OCI-LY1 (cell line): ENCODE measurements around the gene DCC.

Experiments used
- H2AFZ ChIP-seq: fragments of 200-600 bp; sonication (generic), shearing (Covaris generic); 2 replicates; pipeline ENCODE4 v1.6.0; 2014; ENCODE audit warnings: antibody characterized with exemption, mild to moderate bottlenecking, low read length
- H3F3A ChIP-seq: fragments of 200-600 bp; sonication (generic), shearing (Covaris generic); 2 replicates; pipeline ENCODE4 v1.6.0; 2014; ENCODE audit warnings: mild to moderate bottlenecking, antibody characterized with exemption, low read length, moderate library complexity; ENCODE audit not compliant: insufficient read depth
- H3K27ac ChIP-seq: fragments of 200-600 bp; sonication (generic); 2 replicates; pipeline ENCODE4 v1.5.1; 2014; ENCODE audit warnings: low read length, mixed run types, mild to moderate bottlenecking, low read depth; ENCODE audit not compliant: poor library complexity, severe bottlenecking
- H3K27me3 ChIP-seq: fragments of 200-600 bp; sonication (generic); 2 replicates; pipeline ENCODE4 v1.6.0; 2014; ENCODE audit warnings: antibody characterized with exemption, mild to moderate bottlenecking, low read length, moderate library complexity; ENCODE audit not compliant: insufficient read depth
- H3K36me3 ChIP-seq: fragments of 200-600 bp; sonication (generic); 2 replicates; pipeline ENCODE4 v1.6.1; 2014; ENCODE audit warnings: mild to moderate bottlenecking, antibody characterized with exemption, low read length, moderate library complexity, mixed read lengths; ENCODE audit not compliant: insufficient read depth
- H3K4me1 ChIP-seq: fragments of 200-600 bp; sonication (generic); 2 replicates; pipeline ENCODE4 v1.5.1; 2014; ENCODE audit warnings: mild to moderate bottlenecking, low read length, moderate library complexity; ENCODE audit not compliant: insufficient read depth, severe bottlenecking
- H3K4me2 ChIP-seq: fragments of 200-600 bp; sonication (generic), shearing (Covaris generic); 2 replicates; pipeline ENCODE4 v1.6.1; 2014; ENCODE audit warnings: low read length
- H3K4me3 ChIP-seq: fragments of 200-600 bp; sonication (generic); 2 replicates; pipeline ENCODE4 v1.5.1; 2014; ENCODE audit warnings: low read length, low read depth, mild to moderate bottlenecking, mixed read lengths; ENCODE audit not compliant: poor library complexity, severe bottlenecking
- H3K79me2 ChIP-seq: fragments of 200-600 bp; shearing (Covaris generic); 2 replicates; pipeline ENCODE4 v1.6.1; 2016; ENCODE audit warnings: mixed run types, low read length, mixed read lengths; ENCODE audit not compliant: insufficient read depth
- H3K9ac ChIP-seq: fragments of 200-600 bp; sonication (generic), shearing (Covaris generic); 2 replicates; pipeline ENCODE4 v1.6.1; 2014; ENCODE audit warnings: mild to moderate bottlenecking, low read length, mixed read lengths
- H3K9me2 ChIP-seq: fragments of 200-600 bp; sonication (generic), shearing (Covaris generic); 2 replicates; pipeline ENCODE4 v1.6.1; 2014; ENCODE audit warnings: low read depth, mild to moderate bottlenecking, low read length, mixed read lengths
- H3K9me3 ChIP-seq: fragments of 200-600 bp; shearing (Covaris generic); 2 replicates; pipeline ENCODE4 v1.6.1; 2014; ENCODE audit warnings: low read length, mixed read lengths
- H4K20me1 ChIP-seq: fragments of 200-600 bp; sonication (generic), shearing (Covaris generic); 2 replicates; pipeline ENCODE4 v1.6.0; 2016; ENCODE audit warnings: mild to moderate bottlenecking, low read length; ENCODE audit not compliant: insufficient read depth
- EZH2 ChIP-seq: fragments of 200-600 bp; sonication (generic), shearing (Covaris generic); IDR thresholded peaks from 2 replicates; pipeline ENCODE4 v1.8.0; 2017; ENCODE audit warnings: borderline replicate concordance, mixed run types, mild to moderate bottlenecking, antibody characterized with exemption, low read length, moderate library complexity, mixed read lengths
- TF ChIP-seq, protein P1 (sequence below): fragments of 200-600 bp; sonication (generic), shearing (Covaris generic); IDR thresholded peaks from 2 replicates; pipeline ENCODE4 v1.5.1; 2017; ENCODE audit warnings: mild to moderate bottlenecking, antibody characterized with exemption, low read length, moderate library complexity, mixed read lengths

The DCC gene

DNA sequence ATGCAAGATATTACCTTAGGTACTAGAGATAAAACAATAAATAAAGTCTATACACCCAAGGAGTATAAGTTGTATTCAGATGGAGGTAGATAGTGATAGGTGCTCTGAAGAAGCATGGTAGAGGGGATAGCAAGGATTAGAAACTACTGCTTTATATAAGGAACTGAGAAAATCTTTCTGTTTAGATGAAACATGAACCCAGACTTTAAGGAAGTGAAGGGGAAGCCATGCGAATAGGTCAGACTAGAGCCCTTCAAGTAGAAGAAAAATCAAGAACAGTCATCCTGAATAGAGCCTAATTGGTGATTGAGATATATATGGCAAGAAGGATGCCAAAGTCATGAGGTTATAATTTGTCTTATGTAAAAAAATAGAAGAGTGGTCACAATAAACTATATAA lies 984.4 kb downstream of the DCC start:
- Histone ChIP-seq H3K9ac (no peak overlapping the region), H2AFZ (no peak overlapping the region), H3F3A (no peaks in the 10 kb centered on the region), H3K4me1 (no peaks in the 10 kb centered on the region), H3K4me3 (no peak overlapping the region), H4K20me1 (no peaks in the 10 kb centered on the region), H3K36me3 (no peaks in the 10 kb centered on the region), H3K9me3 (no peaks in the 10 kb centered on the region), H3K27me3 (no peaks in the 10 kb centered on the region), H3K9me2 (no peaks in the 10 kb centered on the region), H3K79me2 (no peaks in the 10 kb centered on the region), H3K27ac (no peak overlapping the region), H3K4me2 (no peak overlapping the region)
- TF ChIP-seq, protein P1, sequence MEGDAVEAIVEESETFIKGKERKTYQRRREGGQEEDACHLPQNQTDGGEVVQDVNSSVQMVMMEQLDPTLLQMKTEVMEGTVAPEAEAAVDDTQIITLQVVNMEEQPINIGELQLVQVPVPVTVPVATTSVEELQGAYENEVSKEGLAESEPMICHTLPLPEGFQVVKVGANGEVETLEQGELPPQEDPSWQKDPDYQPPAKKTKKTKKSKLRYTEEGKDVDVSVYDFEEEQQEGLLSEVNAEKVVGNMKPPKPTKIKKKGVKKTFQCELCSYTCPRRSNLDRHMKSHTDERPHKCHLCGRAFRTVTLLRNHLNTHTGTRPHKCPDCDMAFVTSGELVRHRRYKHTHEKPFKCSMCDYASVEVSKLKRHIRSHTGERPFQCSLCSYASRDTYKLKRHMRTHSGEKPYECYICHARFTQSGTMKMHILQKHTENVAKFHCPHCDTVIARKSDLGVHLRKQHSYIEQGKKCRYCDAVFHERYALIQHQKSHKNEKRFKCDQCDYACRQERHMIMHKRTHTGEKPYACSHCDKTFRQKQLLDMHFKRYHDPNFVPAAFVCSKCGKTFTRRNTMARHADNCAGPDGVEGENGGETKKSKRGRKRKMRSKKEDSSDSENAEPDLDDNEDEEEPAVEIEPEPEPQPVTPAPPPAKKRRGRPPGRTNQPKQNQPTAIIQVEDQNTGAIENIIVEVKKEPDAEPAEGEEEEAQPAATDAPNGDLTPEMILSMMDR = no peak
- no peak for TF ChIP-seq EZH2

DNA sequence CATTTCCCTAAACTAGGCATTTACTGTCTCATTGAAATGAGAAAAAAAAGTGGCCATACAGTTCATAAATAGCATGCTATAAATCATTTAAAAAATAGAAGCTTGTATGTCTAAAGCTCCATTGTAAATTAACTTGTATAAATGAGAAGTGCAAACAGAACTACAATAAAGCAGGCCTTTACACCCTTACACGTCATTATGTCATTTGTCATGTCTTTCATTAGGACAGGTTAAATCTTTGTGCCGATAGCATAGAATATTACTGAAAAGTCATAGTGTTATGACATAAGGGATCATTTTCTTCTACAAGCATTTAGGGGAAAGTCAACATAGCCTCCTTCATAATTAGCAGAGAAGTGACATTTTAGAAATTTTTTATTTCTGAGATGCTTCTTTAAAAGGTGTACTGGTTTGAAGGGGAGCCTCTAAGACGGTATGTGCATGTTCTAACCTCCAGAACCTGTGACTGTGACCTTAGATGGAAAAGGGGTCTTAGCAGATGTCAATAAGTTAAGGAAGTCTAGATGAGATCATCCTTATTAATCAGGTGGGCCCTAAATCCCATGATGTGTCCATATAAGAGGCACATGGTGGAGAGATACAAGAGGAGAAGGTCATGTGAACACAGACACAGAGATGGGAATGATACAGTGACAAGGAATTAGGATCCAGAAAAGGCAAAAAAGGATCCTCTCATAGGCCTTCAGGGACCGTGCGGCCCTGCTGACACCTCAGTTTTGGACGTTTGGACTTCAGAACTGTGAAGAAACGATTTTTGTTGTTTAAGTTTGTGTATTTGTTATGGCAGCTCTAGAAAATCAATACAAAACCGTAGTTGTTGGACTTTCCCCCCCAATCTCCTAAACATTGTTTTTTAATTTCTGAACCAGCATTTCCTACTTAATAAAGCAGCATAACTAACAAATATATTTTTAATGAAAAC lies 1020.8 kb downstream of the DCC start:
- Histone ChIP-seq H3K9me3 (no peaks in the 10 kb centered on the region), H3F3A (no peaks in the 10 kb centered on the region), H3K9ac (no peak overlapping the region), H2AFZ (no peak overlapping the region), H3K4me3 (no peak overlapping the region), H4K20me1 (no peaks in the 10 kb centered on the region), H3K4me1 (no peaks in the 10 kb centered on the region), H3K36me3 (no peaks in the 10 kb centered on the region), H3K9me2 (no peaks in the 10 kb centered on the region), H3K27ac (no peak overlapping the region), H3K4me2 (no peak overlapping the region), H3K27me3 (no peaks in the 10 kb centered on the region), H3K79me2 (no peaks in the 10 kb centered on the region)
- TF ChIP-seq EZH2 = no peak
- TF ChIP-seq, protein P1 = no peak

DNA sequence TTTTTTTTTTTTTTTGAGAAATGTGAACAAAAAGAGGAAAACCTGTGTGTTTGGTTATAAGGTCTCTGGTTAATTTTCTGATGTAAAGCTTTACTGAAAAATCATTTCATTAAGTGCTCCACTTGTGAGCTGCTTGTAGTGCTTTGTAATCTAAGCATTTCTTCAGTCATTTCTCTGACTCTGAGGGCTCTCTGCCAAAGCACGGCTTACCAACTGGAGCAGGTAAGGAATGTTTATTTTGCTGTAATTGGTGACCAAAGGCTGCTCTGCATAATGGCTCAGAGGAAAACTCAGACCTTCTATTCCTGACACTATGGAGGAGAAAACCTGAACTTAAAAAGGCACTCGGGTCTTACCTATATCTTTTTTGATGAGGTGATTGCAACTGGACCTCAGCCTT lies 1035.6 kb downstream of the DCC start:
- H3K4me2 ChIP-seq = no peak overlapping the region
- no peak overlapping the region for H2AFZ ChIP-seq
- H3K9me3 ChIP-seq = no peaks in the 10 kb centered on the region
- H3K4me1 ChIP-seq = no peaks in the 10 kb centered on the region
- H3K4me3 ChIP-seq = no peak overlapping the region
- no peaks in the 10 kb centered on the region for H3F3A ChIP-seq
- H3K9ac ChIP-seq = no peak overlapping the region
- no peaks in the 10 kb centered on the region for H4K20me1 ChIP-seq
- no peaks in the 10 kb centered on the region for H3K9me2 ChIP-seq
- no peaks in the 10 kb centered on the region for H3K36me3 ChIP-seq
- TF ChIP-seq EZH2 = no peak
- TF ChIP-seq, protein P1 = no peak
- H3K27me3 ChIP-seq = no peaks in the 10 kb centered on the region
- no peaks in the 10 kb centered on the region for H3K79me2 ChIP-seq
- no peak overlapping the region for H3K27ac ChIP-seq
